ENCODE data around the gene SNRNP70. TPM values are rescaled to one million over a fixed set of nuclear protein-coding genes. Genes with fewer than 3 reads are reported as not detected.

The SNRNP70 gene
- total RNA-seq, 2 experiments from 2014 or later: 177 to 193 TPM

- DNase-seq (no peak), ATAC-seq (no peak)
- ChIA-PET CTCF (no interaction called here), POLR2A (no interaction called here)
- Mint-ChIP-seq H3K27ac (no peak overlapping the region), H3K36me3 (ENCODE audit: low read depth) (peaks cover 58% of the 10 kb centered on the region), H3K27me3 (ENCODE audit: low read depth) (no peaks in the 10 kb centered on the region), H3K4me3 (no peak overlapping the region), H3K4me1 (ENCODE audit: low read depth) (peaks cover 30% of the 10 kb centered on the region), H3K9me3 (ENCODE audit: insufficient read depth) (no peaks in the 10 kb centered on the region)
Measured at GRCh38 chr19:49091391-49092038, 6.3 kb downstream of the SNRNP70 start.

DNA sequence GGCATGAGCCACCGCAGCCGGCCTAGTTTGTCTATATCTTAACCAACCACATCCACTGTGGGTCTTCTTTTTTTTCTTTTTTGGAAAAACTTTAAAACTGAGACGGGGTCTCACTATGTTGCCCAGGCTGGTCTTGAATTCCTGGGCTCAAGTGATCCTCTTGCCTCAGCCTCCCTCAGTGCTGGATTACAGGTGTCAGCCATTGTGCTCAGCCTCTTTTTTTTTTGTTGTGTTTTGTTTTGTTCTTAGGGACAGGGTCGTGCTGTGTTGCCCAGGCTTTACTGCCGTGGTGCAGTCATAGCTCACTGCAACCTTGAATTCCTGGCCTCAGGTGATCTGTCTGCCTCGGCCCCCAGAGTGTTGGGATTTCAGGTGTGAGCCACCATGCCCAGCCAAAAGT, 7.4 kb downstream of the SNRNP70 start:
- H3K4me1 Mint-ChIP-seq (ENCODE audit: low read depth): peaks cover 34% of the 10 kb centered on the region
- H3K27ac Mint-ChIP-seq: no peak overlapping the region
- CTCF ChIA-PET: no interaction called here
- H3K27me3 Mint-ChIP-seq (ENCODE audit: low read depth): no peaks in the 10 kb centered on the region
- no peaks in the 10 kb centered on the region for H3K9me3 Mint-ChIP-seq (ENCODE audit: insufficient read depth)
- no peak for ATAC-seq
- peaks cover 59% of the 10 kb centered on the region for H3K36me3 Mint-ChIP-seq (ENCODE audit: low read depth)
- H3K4me3 Mint-ChIP-seq: no peak overlapping the region
- no peak for DNase-seq
- POLR2A ChIA-PET: no interaction called here

GRCh38 chr19:49094505-49095482, 9.5 kb downstream of the SNRNP70 start:
- Mint-ChIP-seq H3K27me3 (ENCODE audit: low read depth) (no peaks in the 10 kb centered on the region), H3K4me1 (ENCODE audit: low read depth) (peaks cover 37% of the 10 kb centered on the region), H3K36me3 (ENCODE audit: low read depth) (peaks cover 67% of the 10 kb centered on the region), H3K9me3 (ENCODE audit: insufficient read depth) (no peaks in the 10 kb centered on the region), H3K27ac (no peak overlapping the region), H3K4me3 (no peak overlapping the region)
- no peak for ATAC-seq
- ChIA-PET CTCF (interaction anchor here (0.9 to 2.2 kb wide), 6 partner anchors 11 to 130 kb away, joined by 3 to 14 read pairs (median 4); partner anchors contain the start of genes LIN7B and RUVBL2), POLR2A (interaction anchor here (1.4 kb wide), 1 partner anchor 9 kb away, joined by 4 read pairs; no protein-coding TSS in a partner anchor)
- no peak for DNase-seq

- ChIA-PET POLR2A (interaction anchor here (0.5 to 1.2 kb wide), 6 partner anchors 9 to 286 kb away, joined by 3 to 5 read pairs (median 3); no protein-coding TSS in a partner anchor), CTCF (interaction anchor here (0.6 to 5.0 kb wide), 46 partner anchors 9 to 373 kb away, joined by 3 to 94 read pairs (median 5); partner anchors contain the start of genes CGB7, GYS1, LIN7B and PPFIA3)
- peaks cover 21% of the 10 kb centered on the region for H3K4me1 Mint-ChIP-seq (ENCODE audit: low read depth)
- no peaks in the 10 kb centered on the region for H3K27me3 Mint-ChIP-seq (ENCODE audit: low read depth)
- peak; percentile 87 for ATAC-seq
- peak; percentile 85 for DNase-seq
- peaks cover 64% of the 10 kb centered on the region for H3K36me3 Mint-ChIP-seq (ENCODE audit: low read depth)
- H3K4me3 Mint-ChIP-seq: no peak overlapping the region
- no peaks in the 10 kb centered on the region for H3K9me3 Mint-ChIP-seq (ENCODE audit: insufficient read depth)
- H3K27ac Mint-ChIP-seq: peak overlapping the region; percentile 70
Measured at GRCh38 chr19:49097453-49098288, 12.4 kb downstream of the SNRNP70 start.

DNA sequence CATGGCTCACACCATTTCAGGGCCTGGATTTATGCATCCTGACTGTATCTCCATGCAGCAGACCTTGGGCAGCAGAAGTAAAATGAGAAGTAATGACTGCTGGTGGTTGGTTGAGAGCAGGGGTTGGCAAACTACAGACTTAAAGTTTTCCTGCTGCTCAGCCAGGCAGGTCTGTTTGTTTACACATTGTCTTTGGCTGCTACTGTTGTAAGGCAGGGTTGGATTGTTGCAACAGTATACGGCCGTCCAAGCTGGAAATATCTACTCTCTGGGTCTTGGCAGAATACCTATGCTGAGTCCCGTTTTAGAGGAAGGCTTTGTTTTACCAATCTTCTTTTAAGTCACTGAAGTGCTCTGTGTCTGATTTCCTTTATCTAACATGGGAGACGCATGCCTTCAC, 13.5 kb downstream of the SNRNP70 start:
- Mint-ChIP-seq H3K4me1 (ENCODE audit: low read depth) (peaks cover 21% of the 10 kb centered on the region), H3K9me3 (ENCODE audit: insufficient read depth) (no peaks in the 10 kb centered on the region), H3K4me3 (no peak overlapping the region), H3K27me3 (ENCODE audit: low read depth) (no peaks in the 10 kb centered on the region), H3K27ac (peak overlapping the region; percentile 70), H3K36me3 (ENCODE audit: low read depth) (peaks cover 60% of the 10 kb centered on the region)
- DNase-seq (no peak), ATAC-seq (no peak)
- ChIA-PET POLR2A (interaction anchor here (1.2 to 1.3 kb wide), 2 partner anchors 9 to 15 kb away, joined by 3 read pairs; partner anchors contain the start of gene LIN7B), CTCF (interaction anchor here (1.6 to 5.0 kb wide), 9 partner anchors 11 to 127 kb away, joined by 4 to 94 read pairs (median 19); partner anchors contain the start of gene LIN7B)

DNA sequence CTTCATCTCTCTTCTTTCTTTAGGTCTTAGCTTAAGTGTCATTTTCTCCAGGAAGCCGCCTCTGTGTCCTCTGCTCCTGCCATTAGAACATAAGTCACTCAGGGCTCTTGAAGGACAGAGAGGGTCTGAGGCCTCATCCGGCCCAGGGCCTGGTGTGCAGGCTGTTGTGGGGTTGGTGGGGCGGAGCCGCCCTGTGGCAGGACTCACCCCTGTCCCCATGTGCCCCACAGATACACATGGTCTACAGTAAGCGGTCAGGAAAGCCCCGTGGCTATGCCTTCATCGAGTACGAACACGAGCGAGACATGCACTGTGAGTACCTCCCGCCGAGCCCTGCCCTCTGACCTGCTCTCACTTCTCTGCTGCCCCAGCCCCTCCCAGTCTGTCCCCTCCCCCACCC, 15.9 kb downstream of the SNRNP70 start:
- Mint-ChIP-seq H3K27me3 (ENCODE audit: low read depth) (no peaks in the 10 kb centered on the region), H3K4me1 (ENCODE audit: low read depth) (peaks cover 21% of the 10 kb centered on the region), H3K4me3 (no peak overlapping the region), H3K36me3 (ENCODE audit: low read depth) (peaks cover 65% of the 10 kb centered on the region), H3K27ac (no peak overlapping the region), H3K9me3 (ENCODE audit: insufficient read depth) (no peaks in the 10 kb centered on the region)
- ChIA-PET CTCF (interaction anchor here (0.7 to 5.0 kb wide), 3 partner anchors 14 to 97 kb away, joined by 3 to 70 read pairs (median 3); no protein-coding TSS in a partner anchor), POLR2A (no interaction called here)
- ATAC-seq (no peak), DNase-seq (no peak)

GRCh38 chr19:49102303-49102702, 17.1 kb downstream of the SNRNP70 start:
- no peak for ATAC-seq
- peaks cover 70% of the 10 kb centered on the region for H3K36me3 Mint-ChIP-seq (ENCODE audit: low read depth)
- no peak overlapping the region for H3K4me3 Mint-ChIP-seq
- H3K4me1 Mint-ChIP-seq (ENCODE audit: low read depth): peaks cover 18% of the 10 kb centered on the region
- no peak for DNase-seq
- CTCF ChIA-PET: no interaction called here
- H3K27ac Mint-ChIP-seq: peak overlapping the region; percentile 20
- H3K9me3 Mint-ChIP-seq (ENCODE audit: insufficient read depth): no peaks in the 10 kb centered on the region
- no peaks in the 10 kb centered on the region for H3K27me3 Mint-ChIP-seq (ENCODE audit: low read depth)
- POLR2A ChIA-PET: no interaction called here

GRCh38 chr19:49103331-49104085, 18.3 kb downstream of the SNRNP70 start:
- peaks cover 67% of the 10 kb centered on the region for H3K36me3 Mint-ChIP-seq (ENCODE audit: low read depth)

GRCh38 chr19:49104229-49104864, 19.1 kb downstream of the SNRNP70 start:
- Mint-ChIP-seq H3K4me1 (ENCODE audit: low read depth) (peaks cover 4% of the 10 kb centered on the region), H3K27ac (no peak overlapping the region), H3K36me3 (ENCODE audit: low read depth) (peaks cover 68% of the 10 kb centered on the region), H3K9me3 (ENCODE audit: insufficient read depth) (no peaks in the 10 kb centered on the region), H3K27me3 (ENCODE audit: low read depth) (no peaks in the 10 kb centered on the region), H3K4me3 (no peak overlapping the region)
- POLR2A ChIA-PET: no interaction called here
- DNase-seq (no peak), ATAC-seq (no peak)
- CTCF ChIA-PET: interaction anchor here (1.2 to 2.8 kb wide), 3 partner anchors 10 to 107 kb away, joined by 3 to 22 read pairs (median 9); partner anchors contain the start of gene LIN7B

More at GRCh38 chr19:49103331-49104085, 18.3 kb downstream of the SNRNP70 start:
- Mint-ChIP-seq H3K4me3 (no peak overlapping the region), H3K9me3 (ENCODE audit: insufficient read depth) (no peaks in the 10 kb centered on the region), H3K27ac (no peak overlapping the region), H3K4me1 (ENCODE audit: low read depth) (peaks cover 6% of the 10 kb centered on the region), H3K27me3 (ENCODE audit: low read depth) (no peaks in the 10 kb centered on the region)
- ChIA-PET POLR2A (no interaction called here), CTCF (no interaction called here)
- ATAC-seq: no peak
- no peak for DNase-seq

- peaks cover 53% of the 10 kb centered on the region for H3K36me3 Mint-ChIP-seq (ENCODE audit: low read depth)
- H3K4me3 Mint-ChIP-seq: no peak overlapping the region
- ATAC-seq: peak; percentile 79
- no peaks in the 10 kb centered on the region for H3K27me3 Mint-ChIP-seq (ENCODE audit: low read depth)
- no peaks in the 10 kb centered on the region for H3K9me3 Mint-ChIP-seq (ENCODE audit: insufficient read depth)
- peak; percentile 74 for DNase-seq
- POLR2A ChIA-PET: interaction anchor here (1.0 to 1.2 kb wide), 2 partner anchors 9 to 20 kb away, joined by 3 to 4 read pairs; no protein-coding TSS in a partner anchor
- no peak overlapping the region for H3K27ac Mint-ChIP-seq
- peaks cover 4% of the 10 kb centered on the region for H3K4me1 Mint-ChIP-seq (ENCODE audit: low read depth)
- CTCF ChIA-PET: interaction anchor here (0.9 to 2.8 kb wide), 14 partner anchors 8 to 109 kb away, joined by 3 to 30 read pairs (median 5); partner anchors contain the start of genes CGB7 and LIN7B
Measured at GRCh38 chr19:49106648-49107135, 21.4 kb downstream of the SNRNP70 start.
